Glutamatergic neuron (in vitro differentiated cells): ENCODE data around the gene EIF4G2. TPM values are rescaled to one million over a fixed set of nuclear protein-coding genes. Genes with fewer than 3 reads are reported as not detected.

Experiments used
- DNase-seq: peaks from one replicate; pipeline ENCODE4 v3.0.0; 2022
- H3K27ac Mint-ChIP-seq: one replicate; pipeline ENCODE4 v1.8.0; 2020; ENCODE audit warnings: mild to moderate bottlenecking, mixed read lengths, inconsistent platforms; ENCODE audit not compliant: unreplicated experiment
- H3K27me3 Mint-ChIP-seq: one replicate; pipeline ENCODE4 v1.8.0; 2020; ENCODE audit warnings: mild to moderate bottlenecking, moderate library complexity, mixed read lengths, inconsistent platforms; ENCODE audit not compliant: unreplicated experiment
- H3K36me3 Mint-ChIP-seq: one replicate; pipeline ENCODE4 v1.8.0; 2020; ENCODE audit warnings: mild to moderate bottlenecking, mixed read lengths, inconsistent platforms; ENCODE audit not compliant: unreplicated experiment
- H3K4me1 Mint-ChIP-seq: one replicate; pipeline ENCODE4 v1.8.0; 2020; ENCODE audit warnings: mild to moderate bottlenecking, low read depth, mixed read lengths, inconsistent platforms; ENCODE audit not compliant: unreplicated experiment
- H3K4me3 Mint-ChIP-seq: one replicate; pipeline ENCODE4 v1.8.0; 2020; ENCODE audit warnings: mild to moderate bottlenecking, mixed read lengths, inconsistent platforms; ENCODE audit not compliant: unreplicated experiment
- H3K9me3 Mint-ChIP-seq: one replicate; pipeline ENCODE4 v1.8.0; 2020; ENCODE audit warnings: mild to moderate bottlenecking, moderate library complexity, mixed read lengths, inconsistent platforms; ENCODE audit not compliant: unreplicated experiment
- total RNA-seq: library from RNA; stranded (reverse); fragmentation: NEBNext Ultra II Directional; extraction: Animal tissue kit (Norgen Biotek cat#: 25700); gene quantifications from one replicate; pipeline ENCODE4 v1.2.1, GENCODE V29; 2021; ENCODE audit not compliant: unreplicated experiment
- TF ChIP-seq, protein P1 (sequence below): fragments of 200-600 bp; sonication (generic); IDR thresholded peaks from one replicate; pipeline ENCODE4 v1.5.0; 2021; ENCODE audit not compliant: partially characterized antibody, unreplicated experiment

The EIF4G2 gene
- total RNA-seq, 1 donor from 2014 or later: 1,663 TPM

GRCh38 chr11:10750838-10751580 lies 57.7 kb downstream of the EIF4G2 start, which contains the start of gene CTR9:
TSS of gene CTR9 (plus strand) at chr11:10751246. CDS start at chr11:10751413, 167 bp downstream.
- DNase-seq: peak; percentile 98
- peaks cover 3% of the 10 kb centered on the region for H3K4me1 Mint-ChIP-seq
- peak within 1 kb of the TSS; percentile 95 for H3K4me3 Mint-ChIP-seq
- peak within 1 kb of the TSS; percentile 81 for H3K27ac Mint-ChIP-seq
- TF ChIP-seq, protein P1, sequence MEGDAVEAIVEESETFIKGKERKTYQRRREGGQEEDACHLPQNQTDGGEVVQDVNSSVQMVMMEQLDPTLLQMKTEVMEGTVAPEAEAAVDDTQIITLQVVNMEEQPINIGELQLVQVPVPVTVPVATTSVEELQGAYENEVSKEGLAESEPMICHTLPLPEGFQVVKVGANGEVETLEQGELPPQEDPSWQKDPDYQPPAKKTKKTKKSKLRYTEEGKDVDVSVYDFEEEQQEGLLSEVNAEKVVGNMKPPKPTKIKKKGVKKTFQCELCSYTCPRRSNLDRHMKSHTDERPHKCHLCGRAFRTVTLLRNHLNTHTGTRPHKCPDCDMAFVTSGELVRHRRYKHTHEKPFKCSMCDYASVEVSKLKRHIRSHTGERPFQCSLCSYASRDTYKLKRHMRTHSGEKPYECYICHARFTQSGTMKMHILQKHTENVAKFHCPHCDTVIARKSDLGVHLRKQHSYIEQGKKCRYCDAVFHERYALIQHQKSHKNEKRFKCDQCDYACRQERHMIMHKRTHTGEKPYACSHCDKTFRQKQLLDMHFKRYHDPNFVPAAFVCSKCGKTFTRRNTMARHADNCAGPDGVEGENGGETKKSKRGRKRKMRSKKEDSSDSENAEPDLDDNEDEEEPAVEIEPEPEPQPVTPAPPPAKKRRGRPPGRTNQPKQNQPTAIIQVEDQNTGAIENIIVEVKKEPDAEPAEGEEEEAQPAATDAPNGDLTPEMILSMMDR: no peak
- no peaks in the 10 kb centered on the region for H3K9me3 Mint-ChIP-seq
- H3K27me3 Mint-ChIP-seq: no peaks in the 10 kb centered on the region
- no peaks in the 10 kb centered on the region for H3K36me3 Mint-ChIP-seq

- Mint-ChIP-seq H3K27ac (no peak overlapping the region), H3K36me3 (no peaks in the 10 kb centered on the region), H3K27me3 (no peaks in the 10 kb centered on the region), H3K9me3 (no peaks in the 10 kb centered on the region), H3K4me3 (peak overlapping the region; percentile 11), H3K4me1 (peaks cover 3% of the 10 kb centered on the region)
- TF ChIP-seq, protein P1: no peak
- no peak for DNase-seq
Measured at GRCh38 chr11:10749476-10749875, 59.2 kb downstream of the EIF4G2 start.

GRCh38 chr11:10747733-10748132 lies 61.0 kb downstream of the EIF4G2 start:
- DNase-seq: no peak
- Mint-ChIP-seq H3K27ac (no peak overlapping the region), H3K4me3 (no peak overlapping the region)

More at GRCh38 chr11:10747733-10748132, 61.0 kb downstream of the EIF4G2 start:
- Mint-ChIP-seq H3K27me3 (no peaks in the 10 kb centered on the region), H3K4me1 (peaks cover 3% of the 10 kb centered on the region), H3K9me3 (no peaks in the 10 kb centered on the region), H3K36me3 (no peaks in the 10 kb centered on the region)
- TF ChIP-seq, protein P1: no peak

Other genes with a start within 250 kb of the EIF4G2 start
- gene LYVE1, start 240.3 kb downstream of the EIF4G2 start, total RNA-seq: not detected
- gene IRAG1, start 115.2 kb downstream of the EIF4G2 start, total RNA-seq: 4.2 TPM
- gene CTR9, start 57.7 kb downstream of the EIF4G2 start, total RNA-seq: 32.7 TPM
- 83.4 TPM for gene ZBED5, start 49.1 kb upstream of the EIF4G2 start, total RNA-seq